KBM-7 (cell line): ENCODE measurements around the gene OR56A1.

Source experiments
- DNase-seq: peaks from one replicate; pipeline ENCODE4 v3.0.0-alpha.2; 2015
- in situ Hi-C: fragments of 300-500 bp; cut with MboI; formaldehyde crosslinking; loops from 2 replicates; pipeline ENCODE4 v1.14.3; 2020; ENCODE audit warnings: low sequenced_read_pairs, low pct_unique_long_range_greater_than_20kb, mixed read lengths

Gene OR56A1

GRCh38 chr11:5994791-5995190 is 35.8 kb downstream of the OR56A1 start:
- in situ Hi-C loops, result no loop called here
- no peak for DNase-seq

DNA sequence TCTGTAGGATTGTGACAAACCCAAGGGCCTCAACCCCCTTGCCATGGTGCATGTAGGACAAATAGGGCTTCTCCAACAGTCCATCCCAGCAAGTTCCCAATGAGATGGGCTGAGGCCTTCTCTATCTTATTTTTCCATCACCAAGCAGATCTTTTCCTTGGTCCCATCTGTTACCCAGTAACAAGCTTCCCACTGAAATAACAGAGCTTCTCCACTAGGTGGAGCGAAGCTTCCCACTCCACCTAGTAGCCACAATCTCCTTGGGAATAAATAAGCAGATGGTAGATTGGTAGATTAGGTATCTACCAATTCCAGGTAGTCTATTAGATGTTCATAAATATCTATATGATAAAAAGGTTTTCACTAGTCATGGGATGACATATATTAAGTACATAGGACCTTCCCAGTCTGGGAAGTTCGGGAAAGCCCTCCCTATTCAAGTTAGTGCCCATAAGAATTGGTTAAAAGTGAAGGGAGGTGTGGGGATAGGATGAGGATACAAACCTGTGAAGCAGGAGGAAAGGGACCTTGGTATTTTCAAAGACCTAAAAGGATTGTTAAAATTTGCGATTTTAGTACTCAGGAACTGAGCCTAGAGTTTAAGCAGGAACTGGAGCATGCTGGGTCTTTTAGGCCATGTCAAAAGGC is 37.8 kb downstream of the OR56A1 start:
- DNase-seq, result peak; percentile 37
- in situ Hi-C loops, result no loop called here

DNA sequence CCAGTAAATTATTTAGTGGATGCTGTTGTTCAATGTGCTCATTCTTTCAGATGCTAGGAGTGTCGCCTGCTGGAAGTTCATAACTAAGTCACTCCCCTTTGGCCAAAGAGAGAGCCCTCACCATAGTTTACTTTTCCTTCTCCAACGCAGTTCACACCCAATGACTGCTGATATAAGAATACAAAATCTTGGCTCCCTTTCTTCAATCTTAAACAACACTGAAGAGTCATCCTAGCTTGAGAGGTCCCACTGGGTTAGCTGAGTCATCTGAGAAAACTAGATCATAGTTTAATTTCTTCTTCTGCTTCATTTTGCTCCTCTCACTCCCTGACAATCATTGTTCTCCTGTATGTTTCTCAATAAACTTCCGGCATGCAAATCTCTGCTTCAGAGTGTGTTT is 38.4 kb downstream of the OR56A1 start:
- in situ Hi-C loops, result no loop called here
- DNase-seq, result no peak

DNA sequence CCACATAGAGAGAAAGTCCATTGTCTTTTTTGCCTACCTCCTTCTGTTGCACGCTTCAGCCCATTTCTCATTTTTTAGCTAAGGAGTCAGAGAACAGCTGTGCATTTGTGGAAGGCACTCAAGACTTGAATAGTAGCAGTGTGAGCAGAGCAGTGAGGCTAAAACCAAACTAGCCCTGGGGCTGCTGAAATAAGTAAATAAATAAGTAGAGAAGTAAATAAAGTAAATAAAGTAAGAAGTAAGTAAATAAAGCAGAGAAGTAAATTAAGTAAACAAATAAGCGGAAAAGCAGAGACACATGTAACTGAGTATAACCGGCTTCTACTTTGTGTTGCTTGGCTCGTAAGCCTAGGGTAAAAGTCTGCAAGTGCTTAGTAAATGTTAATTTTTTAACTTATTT is 41.4 kb downstream of the OR56A1 start:
- in situ Hi-C loops, result no loop called here
- DNase-seq, result no peak

DNA sequence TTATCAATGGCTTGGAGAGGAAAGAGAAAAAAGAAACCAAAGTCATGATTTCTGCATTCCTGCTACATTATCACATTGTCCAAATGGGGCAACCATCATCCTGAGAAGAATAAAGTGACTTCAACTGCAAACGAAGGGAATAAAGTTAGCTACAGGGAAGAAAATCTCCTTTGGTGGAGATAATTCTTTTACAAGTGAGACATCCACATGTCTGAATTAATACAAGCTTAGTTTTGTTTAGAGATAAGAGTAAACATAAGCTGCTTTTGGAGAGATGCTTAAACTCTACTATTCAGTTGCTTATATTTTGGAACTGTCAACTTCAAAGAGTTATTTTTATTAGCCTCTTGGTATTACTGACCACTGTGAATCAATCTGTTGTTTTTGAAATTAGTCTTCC is 43.7 kb downstream of the OR56A1 start, which contains the start of gene OR52L1:
TSS of gene OR52L1 (minus strand) at position 101 of the 400 bp plus-strand sequence. CDS start at position 46, 55 bp downstream.
- DNase-seq, result no peak

DNA sequence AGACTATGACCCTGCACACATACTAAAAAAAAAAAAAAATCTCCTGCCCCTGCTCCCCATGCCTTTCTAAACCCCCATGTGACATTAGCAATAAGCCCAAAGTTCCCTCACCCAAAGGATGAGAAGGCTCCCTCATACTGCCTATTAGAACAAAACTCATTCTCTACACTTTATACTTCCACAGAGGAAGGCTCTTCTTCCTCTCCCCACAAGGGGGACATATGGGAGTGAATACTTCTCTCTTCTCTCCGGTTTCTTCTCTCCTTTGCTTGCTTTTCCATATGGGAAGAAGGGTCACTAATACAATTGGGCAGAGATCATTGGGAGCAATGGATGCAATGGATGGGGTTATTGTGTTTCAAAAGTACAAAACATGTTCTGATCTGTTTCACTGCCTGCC is 47.1 kb downstream of the OR56A1 start:
- DNase-seq, result no peak
- in situ Hi-C loops, result no loop called here

More for the DNA sequence above, 43.7 kb downstream of the OR56A1 start, which contains the start of gene OR52L1:
- in situ Hi-C loops, result no loop called here

DNA sequence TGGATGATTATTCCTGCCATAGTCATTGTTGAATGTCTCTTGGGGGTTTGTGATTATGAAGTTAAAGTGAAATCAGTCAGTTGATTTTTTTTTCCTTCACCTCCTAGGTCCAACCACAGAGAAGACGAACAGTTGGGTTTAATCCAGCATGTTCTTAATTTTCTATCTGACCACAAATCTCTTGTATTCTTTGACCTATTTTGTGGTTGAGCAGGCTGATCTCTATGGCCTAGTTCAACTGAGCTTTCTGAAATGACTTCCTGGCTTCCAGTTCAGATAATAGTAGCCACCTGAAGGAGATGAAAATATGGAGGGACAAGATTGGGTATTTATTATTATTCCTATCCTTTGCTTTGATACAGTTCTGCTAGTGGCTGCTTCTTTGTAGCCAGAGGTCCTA is 57.0 kb downstream of the OR56A1 start:
- DNase-seq, result no peak
- in situ Hi-C loops, result no loop called here
